ENCODE data around the gene IFNAR1.

- no peak for TF ChIP-seq CTCF (IDR thresholded peaks at IDR 0.05; ENCODE audit: low read depth, low read length)
- TF ChIP-seq MAX (IDR thresholded peaks at IDR 0.05; ENCODE audit: low read depth, low read length) = no peak
- TF ChIP-seq POLR2A (IDR thresholded peaks at IDR 0.05; ENCODE audit: extremely low read depth, insufficient read length) = no peak
- no peak for TF ChIP-seq MYC (IDR thresholded peaks at IDR 0.05; ENCODE audit: low read depth, low read length)
Observed at GRCh38 chr21:33364830-33365229, 40.1 kb downstream of the IFNAR1 start.

All from NB4 (cell line).